Femur (tissue), 1 donor: ENCODE data around the gene C11orf91.
"Not testable (repeated sequence)": the region's sequence is repeated elsewhere in the genome, so short reads cannot be mapped to it uniquely, and the experiment has no call there.

Source experiments
- DNase-seq: peaks from one replicate; pipeline ENCODE4 v3.0.0-alpha.2; 2017

Gene C11orf91

DNA sequence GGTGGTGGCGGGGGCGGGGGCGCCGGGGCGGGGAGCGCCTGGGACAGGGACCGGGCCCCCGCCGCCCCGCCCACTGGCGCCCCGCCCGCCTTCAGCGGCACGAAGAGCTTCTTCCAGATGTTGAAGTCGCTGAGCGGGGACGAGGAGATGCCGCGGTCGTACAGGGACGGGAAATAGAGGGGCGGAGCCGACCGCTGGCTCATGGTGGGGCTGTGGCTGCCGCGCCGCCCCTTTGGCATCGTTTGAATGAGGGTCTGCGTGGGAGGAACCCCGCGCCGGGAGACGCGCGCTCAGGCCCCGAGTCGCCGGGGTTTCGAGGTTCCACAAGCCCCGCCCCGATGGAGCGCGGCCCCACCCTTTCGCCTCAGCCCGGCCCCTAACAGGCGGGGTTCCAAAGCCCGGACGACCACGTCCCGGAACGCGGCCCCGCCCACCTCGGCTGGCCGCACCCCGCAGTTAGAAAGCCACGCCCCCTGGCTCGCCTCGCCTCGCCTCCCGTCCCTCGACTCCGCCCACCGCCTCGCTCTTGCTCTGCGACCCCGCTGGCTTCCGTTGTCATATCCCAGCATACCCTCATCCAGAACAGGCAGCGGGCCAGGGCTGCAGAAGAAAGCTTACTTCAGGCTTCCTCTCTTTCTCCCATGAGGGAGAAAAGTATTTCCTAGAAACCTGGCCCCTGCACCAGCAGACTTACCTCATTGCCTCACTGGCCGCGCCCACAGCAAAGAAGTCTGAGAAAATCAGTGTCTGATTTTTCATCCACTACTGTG is at the start of gene C11orf91:
TSS of gene C11orf91 (minus strand) at position 325 of the 770 bp plus-strand sequence. CDS start at position 239, 86 bp downstream.
- DNase-seq = peak; percentile 99

DNA sequence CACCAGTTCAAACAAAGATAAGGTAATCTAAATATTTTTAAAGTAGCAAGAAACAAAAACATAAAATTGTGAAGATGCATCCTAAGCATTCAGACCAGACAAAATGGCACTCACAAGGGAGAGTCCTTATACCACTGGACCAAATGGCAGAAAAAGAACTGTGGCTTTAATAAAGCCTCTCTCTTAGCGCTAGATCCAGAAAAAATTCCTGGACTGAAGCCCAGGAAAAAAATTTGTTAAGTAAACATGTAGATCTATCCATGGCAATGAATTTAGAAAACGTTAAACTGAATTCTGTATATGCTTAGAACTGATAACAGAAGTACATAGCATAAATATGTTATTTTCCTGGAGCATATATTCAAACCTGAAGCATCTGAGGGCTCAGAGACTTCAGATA is 47.4 kb upstream of the C11orf91 start:
- no peak for DNase-seq

GRCh38 chr11:33743291-33743690 is 42.7 kb upstream of the C11orf91 start:
- no peak for DNase-seq

DNA sequence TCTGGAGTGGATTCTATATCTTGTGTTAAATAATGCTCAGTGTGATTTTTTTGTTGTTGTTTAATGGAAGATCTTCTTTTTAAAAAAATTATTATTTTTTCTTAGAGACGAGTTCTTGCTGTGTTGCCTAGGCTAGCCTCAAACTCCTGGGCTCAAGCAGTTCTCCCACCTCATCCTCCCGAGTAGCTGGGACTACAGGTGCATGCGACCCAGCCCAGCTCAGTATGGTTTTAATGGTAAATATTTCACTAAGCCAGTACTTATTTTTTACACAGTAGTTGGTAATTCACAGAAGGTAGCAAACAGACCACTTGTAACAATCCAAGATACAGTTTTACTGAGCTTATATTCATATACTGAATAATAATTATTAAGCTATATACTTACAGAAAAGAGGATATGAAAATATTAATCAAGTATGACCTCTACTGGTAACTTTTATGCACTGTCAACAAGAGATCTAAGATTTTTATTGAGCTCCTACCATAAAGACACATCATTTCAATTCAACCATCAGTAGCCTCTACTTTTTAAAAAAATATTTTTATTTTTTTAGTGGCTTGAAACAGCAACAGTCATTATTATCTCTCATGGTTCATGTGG is 41.7 kb upstream of the C11orf91 start:
- no peak for DNase-seq

DNA sequence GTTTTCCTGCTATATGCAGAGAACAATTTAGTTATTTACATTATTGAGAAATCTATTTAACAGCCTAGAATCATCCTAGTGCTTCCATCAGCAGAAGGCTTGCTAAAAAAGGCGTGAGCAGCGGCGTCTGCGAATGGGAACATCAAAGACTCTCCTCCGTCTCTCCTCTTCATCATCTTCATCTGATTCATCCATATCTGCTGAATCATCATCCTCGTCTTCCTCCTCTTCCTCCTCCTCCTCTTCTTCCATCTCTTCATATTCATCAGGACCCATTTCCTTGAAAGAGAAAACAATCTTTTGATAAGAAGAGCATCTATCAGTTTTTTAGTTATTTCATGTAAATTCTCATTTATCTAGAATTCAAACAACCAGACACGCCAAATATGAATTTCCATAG is 41.2 kb upstream of the C11orf91 start:
- DNase-seq = no peak

DNA sequence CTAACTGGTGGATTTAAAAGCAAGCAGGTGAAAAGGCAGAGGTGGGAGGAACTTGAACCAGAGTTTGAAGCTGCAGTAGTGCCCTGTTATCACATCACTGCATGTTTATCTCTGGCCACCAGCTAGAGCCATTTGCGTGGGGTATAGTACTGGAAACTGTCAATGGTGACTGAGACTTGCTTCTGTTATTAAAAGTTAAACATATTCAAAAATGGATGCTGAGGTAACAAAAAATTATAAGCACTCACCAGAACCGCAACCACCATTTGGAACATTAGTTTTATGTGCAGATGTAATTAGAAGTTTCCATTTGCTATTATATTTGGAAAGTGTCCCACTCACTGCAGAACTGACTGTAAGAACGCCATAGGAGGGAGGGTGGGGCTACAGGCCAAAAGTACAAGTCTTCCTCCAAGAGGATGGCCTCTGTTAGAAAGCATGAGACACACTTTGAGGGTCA is 36.8 kb upstream of the C11orf91 start:
- peak; percentile 33 for DNase-seq

DNA sequence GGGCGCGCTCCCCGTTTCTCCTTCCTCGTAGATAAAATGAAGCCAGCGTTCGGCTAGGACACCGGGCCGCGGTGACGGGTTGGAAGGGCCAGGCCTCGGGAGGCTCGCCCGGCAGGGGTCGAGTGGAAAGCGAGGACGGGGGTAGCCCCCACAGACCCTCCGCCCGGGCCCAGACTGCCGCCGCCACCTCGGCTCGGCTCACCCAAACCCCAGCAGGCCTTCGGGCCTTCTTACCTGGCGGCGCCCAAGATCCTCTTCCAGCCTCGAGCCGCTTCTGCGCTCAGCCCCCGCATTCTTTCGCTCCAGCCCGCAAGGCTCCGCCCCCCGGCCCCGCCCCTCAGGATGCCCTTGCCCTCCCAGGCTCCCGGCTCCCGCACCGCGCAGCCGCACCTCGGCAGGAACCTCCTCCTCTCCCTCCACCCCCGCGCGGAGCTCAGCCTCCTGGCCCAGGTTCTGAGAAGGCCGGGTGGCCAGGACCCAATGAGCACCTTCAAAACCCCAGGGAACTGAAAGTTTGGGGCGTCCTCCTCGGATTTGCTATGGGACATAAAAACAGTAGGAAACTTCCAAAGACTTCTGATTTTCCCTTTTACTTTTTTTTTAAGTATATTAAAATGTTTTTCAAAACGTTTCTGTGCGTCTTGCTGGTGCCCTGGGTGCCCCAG is 35.7 kb upstream of the C11orf91 start, which contains the start of gene CD59:
TSS of gene CD59 (minus strand) at position 276 of the 665 bp plus-strand sequence. CDS start 13,978 bp downstream, outside the sequence.
- peak; percentile 95 for DNase-seq

GRCh38 chr11:33735271-33736147 is 34.9 kb upstream of the C11orf91 start:
- peak; percentile 31 for DNase-seq

GRCh38 chr11:33734441-33735270 is 34.0 kb upstream of the C11orf91 start:
- peak; percentile 85 for DNase-seq

GRCh38 chr11:33733980-33734379 is 33.4 kb upstream of the C11orf91 start:
- DNase-seq = peak; percentile 31

DNA sequence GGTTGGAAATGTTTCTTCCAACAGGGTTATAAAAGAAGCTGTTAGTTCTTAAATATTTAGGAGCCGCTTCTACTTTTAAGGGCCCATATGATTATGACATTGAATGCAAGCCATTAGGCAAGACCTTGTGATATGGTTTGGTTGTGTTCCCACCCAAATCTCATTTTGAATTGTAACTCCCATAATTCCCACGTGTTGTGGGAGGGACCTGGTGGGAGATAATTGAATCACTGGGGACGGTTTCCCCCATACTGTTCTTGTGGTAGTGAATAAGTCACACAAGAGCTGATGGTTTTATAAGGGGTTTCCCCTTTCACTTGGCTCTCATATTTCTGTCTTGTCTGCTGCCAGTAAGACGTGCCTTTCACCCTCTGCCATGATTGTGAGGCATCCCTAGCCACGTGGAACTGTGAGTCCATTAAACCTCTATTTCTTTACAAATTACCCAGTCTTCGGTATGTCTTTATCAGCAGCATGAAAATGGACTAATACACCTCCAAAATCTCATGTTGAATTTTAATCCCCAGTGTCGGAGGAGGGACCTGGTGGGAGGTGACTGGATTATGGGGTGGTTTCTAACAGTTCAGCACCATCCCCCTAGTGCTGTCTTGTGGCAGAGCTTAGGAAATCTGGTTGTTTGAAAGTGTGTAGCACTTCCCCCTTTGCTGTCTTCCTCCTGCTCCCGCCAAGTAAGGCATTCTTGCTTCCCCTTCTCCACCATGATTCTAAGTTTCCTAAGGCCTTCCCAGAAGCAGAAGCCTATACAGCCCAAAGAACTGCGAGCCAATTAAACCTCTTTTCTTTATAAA is 31.3 kb upstream of the C11orf91 start:
- DNase-seq = no peak

DNA sequence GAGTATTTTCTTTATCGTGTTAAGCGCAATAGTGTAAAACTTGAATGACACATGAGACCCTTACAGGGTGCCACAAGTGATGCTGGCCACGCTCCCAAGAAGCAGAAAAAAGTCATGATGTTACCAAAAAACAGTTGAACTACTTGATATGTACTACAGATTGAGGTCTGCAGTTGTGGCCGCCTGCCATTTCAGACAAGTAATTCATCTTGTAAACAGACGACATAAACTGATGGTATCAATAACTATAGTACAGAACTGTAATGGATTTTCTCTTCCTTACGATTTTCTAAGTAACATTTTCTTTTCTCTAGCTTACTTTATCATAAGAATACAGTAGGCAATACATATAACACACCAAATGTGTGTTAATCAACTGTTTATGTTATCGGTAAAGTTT is 30.1 kb upstream of the C11orf91 start:
- DNase-seq = no peak

DNA sequence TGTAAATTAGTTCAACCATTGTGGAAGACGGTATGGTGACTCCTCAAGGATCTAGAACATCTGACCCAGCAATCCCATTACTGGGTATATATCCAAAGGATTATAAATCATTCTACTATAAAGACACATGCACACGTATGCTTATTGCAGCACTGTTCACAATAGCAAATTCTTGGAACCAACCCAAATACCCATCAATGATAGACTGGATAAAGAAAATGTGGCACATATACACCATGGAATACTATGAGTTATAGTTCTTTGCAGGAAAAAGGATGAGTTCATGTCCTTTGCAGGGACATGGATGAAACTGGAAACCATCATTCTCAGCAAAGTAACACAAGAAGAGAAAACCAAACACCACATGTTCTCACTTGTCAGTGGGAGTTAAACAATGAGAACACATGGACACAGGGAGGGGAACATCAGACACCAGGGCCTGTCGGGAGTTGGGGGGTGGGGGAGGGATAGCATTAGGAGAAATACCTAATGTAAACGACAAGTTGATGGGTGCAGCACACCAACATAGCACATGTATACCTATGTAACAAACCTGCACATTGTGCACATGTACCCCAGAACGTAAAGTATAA is 28.5 kb upstream of the C11orf91 start:
- DNase-seq = not testable (repeated sequence)

- not testable (repeated sequence) for DNase-seq
Measured at GRCh38 chr11:33727539-33727938, 26.9 kb upstream of the C11orf91 start.

GRCh38 chr11:33725496-33725895 is 24.9 kb upstream of the C11orf91 start:
- no peak for DNase-seq

- DNase-seq = peak; percentile 43
Measured at GRCh38 chr11:33724644-33725035, 24.0 kb upstream of the C11orf91 start.

GRCh38 chr11:33723238-33723881 is 22.7 kb upstream of the C11orf91 start:
- DNase-seq = peak; percentile 25

GRCh38 chr11:33722590-33723234 is 22.1 kb upstream of the C11orf91 start:
- DNase-seq = no peak

- DNase-seq = no peak
Measured at GRCh38 chr11:33721984-33722383, 21.4 kb upstream of the C11orf91 start.
